ENCODE measurements around the gene WWTR1. TPM values are rescaled to one million over a fixed set of nuclear protein-coding genes. Genes with fewer than 3 reads are reported as not detected.

WWTR1 gene
- total and polyA plus RNA-seq, 2 of the 4 experiments (the other 2 are of a cell fraction): 38.9 to 65.3 TPM

GRCh38 chr3:149678351-149678950 is 20.6 kb upstream of the WWTR1 start:
- Histone ChIP-seq H3K56ac (ENCODE audit: extremely low read depth, insufficient read depth, low read length) (no peak overlapping the region), H2BK20ac (ENCODE audit: low read depth, low read length) (no peak overlapping the region), H4K5ac (ENCODE audit: low read depth, low read length) (no peak overlapping the region), H3K9me3 (ENCODE audit: control insufficient read depth, insufficient read depth, low read length) (no peaks in the 10 kb centered on the region), H3K27me3 (ENCODE audit: control insufficient read depth, insufficient read depth, low read length) (no peaks in the 10 kb centered on the region), H3K27ac (ENCODE audit: insufficient read depth, low read length) (no peak overlapping the region), H2BK15ac (ENCODE audit: low read depth, low read length) (no peak overlapping the region), H3K14ac (replicated peaks; ENCODE audit: low read depth, low read length) (no peak overlapping the region), H2BK120ac (ENCODE audit: low read depth, low read length) (no peak overlapping the region), H4K8ac (ENCODE audit: low read depth in 2 of 2, low read length in 2 of 2) (no peak overlapping the region), H3K4me3 (ENCODE audit: insufficient read depth, low read depth, low read length) (no peak overlapping the region), H2AK5ac (ENCODE audit: low read depth, low read length) (no peak overlapping the region), H3K9ac (ENCODE audit: low read depth, low read length) (no peak overlapping the region), H3K4ac (ENCODE audit: low read depth, low read length) (no peak overlapping the region), H3K23ac (ENCODE audit: low read depth, low read length) (no peak overlapping the region), H3K4me1 (ENCODE audit: control insufficient read depth, insufficient read depth, low read length) (peaks cover 2% of the 10 kb centered on the region; the same call in 1 of the 2 replicates), H2AFZ (replicated peaks; ENCODE audit: low read length, poor library complexity) (no peak overlapping the region), H3K4me2 (ENCODE audit: low read depth, low read length) (no peak overlapping the region), H4K91ac (ENCODE audit: insufficient read depth, low read depth, low read length) (no peak overlapping the region), H2BK5ac (ENCODE audit: low read depth, low read length, poor library complexity, severe bottlenecking) (no peak overlapping the region), H3K79me1 (ENCODE audit: low read depth in 1 of 2, low read length in 2 of 2) (no peaks in the 10 kb centered on the region), H2AK9ac (replicated peaks; ENCODE audit: low read depth, low read length, poor library complexity) (no peak overlapping the region), H3K9me1 (ENCODE audit: insufficient read depth, low read length) (no peaks in the 10 kb centered on the region), H3K36me3 (ENCODE audit: control insufficient read depth, insufficient read depth, low read length) (no peaks in the 10 kb centered on the region), H4K20me1 (ENCODE audit: insufficient read depth, low read length) (no peaks in the 10 kb centered on the region), H3K18ac (ENCODE audit: low read depth, low read length) (no peak overlapping the region)
- no peak for DNase-seq
- dilution Hi-C loops (cut with HindIII; ENCODE audit: low sequenced_read_pairs, unreplicated experiment): no loop called here
- TF ChIP-seq POLR2A (IDR thresholded peaks at IDR 0.05; ENCODE audit: low read depth, low read length): no peak
- TF ChIP-seq SMC3 (IDR thresholded peaks at IDR 0.05; ENCODE audit: low read depth, low read length): no peak
- no peak for TF ChIP-seq RFX5 (IDR thresholded peaks at IDR 0.05; ENCODE audit: low read depth, low read length)
- intact Hi-C loops (cut with micrococcal nuclease): no loop called here
- WGBS, 2 experiments (ENCODE audit: extremely low coverage in 2 of 2, insufficient read length in 1 of 2): 83% methylated on average over 1 of the region's 7 CpGs; no CpG with 5 or more reads in 1 of the 2 experiments
- no peak for ATAC-seq (ENCODE audit: low read depth)
- POLR2A ChIA-PET (ENCODE audit: unreplicated experiment): no interaction called here
- in situ Hi-C loops (cut with MboI; ENCODE audit: low sequenced_read_pairs): no loop called here
- CTCF ChIA-PET: no interaction called here
- BruUV-seq (replicated peaks): no TSS peak

All from IMR-90 (cell line).